ENCODE measurements around the gene OR1N2. TPM values are rescaled to one million over a fixed set of nuclear protein-coding genes. Genes with fewer than 3 reads are reported as not detected.
"Not testable (repeated sequence)": the region's sequence is repeated elsewhere in the genome, so short reads cannot be mapped to it uniquely, and the experiment has no call there.

The OR1N2 gene
- total and polyA plus RNA-seq, 4 experiments from 2014 or later, result not detected

GRCh38 chr9:122562134-122562760 lies 9.3 kb downstream of the OR1N2 start:
- POLR2A ChIA-PET (ENCODE audit: partially characterized antibody), result no interaction called here
- no peak overlapping the region for H3K4me3 ChIP-seq (ENCODE audit: low read length in 2 of 2)
- H3K27me3 ChIP-seq (ENCODE audit: insufficient read depth, low read length), result no peaks in the 10 kb centered on the region
- intact Hi-C loops (cut with micrococcal nuclease), result no loop called here
- CTCF ChIA-PET (ENCODE audit: partially characterized antibody), result no interaction called here
- H3K27me3 Mint-ChIP-seq, result peaks cover 19 to 27% of the 10 kb centered on the region in 2 donors
- no peaks in the 10 kb centered on the region for H3K4me1 ChIP-seq (ENCODE audit: insufficient read depth, low read length)
- H3K4me1 Mint-ChIP-seq, result no peaks in the 10 kb centered on the region
- H3K36me3 ChIP-seq (ENCODE audit: insufficient read depth, low read length), result no peaks in the 10 kb centered on the region
- H3K4me3 Mint-ChIP-seq, result no peak overlapping the region
- no peak overlapping the region for H3K27ac Mint-ChIP-seq
- no peaks in the 10 kb centered on the region for H3K9me3 ChIP-seq (ENCODE audit: control insufficient read depth in 1 of 2, low read length in 2 of 2)
- H3K27ac ChIP-seq (ENCODE audit: low read depth, low read length), result no peak overlapping the region
- H3K9me3 Mint-ChIP-seq, result peaks cover 0 to 27% (median 15%) of the 10 kb centered on the region in 8 donors
- no peaks in the 10 kb centered on the region for H3K36me3 Mint-ChIP-seq
- DNase-seq, result no peak

DNA sequence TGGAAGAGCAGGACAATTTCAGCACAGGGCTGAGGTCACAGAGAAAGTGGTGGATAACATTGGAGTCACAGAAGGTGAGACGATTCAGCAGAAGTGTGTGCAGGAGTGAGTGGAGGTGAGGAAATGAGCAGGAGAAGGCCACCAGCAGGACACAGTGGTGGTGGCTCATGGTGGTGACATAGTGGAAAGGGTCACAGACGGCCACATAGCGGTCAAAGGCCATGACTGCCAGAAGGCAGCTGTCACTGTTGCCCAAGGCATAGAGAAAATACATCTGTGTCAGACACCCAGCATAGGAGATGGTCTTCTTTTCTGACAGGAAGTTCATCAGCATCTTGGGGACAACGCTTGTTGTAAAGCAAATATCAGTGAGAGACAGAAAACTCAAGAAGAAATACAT lies 15.0 kb downstream of the OR1N2 start:
- Mint-ChIP-seq H3K4me1 (no peaks in the 10 kb centered on the region), H3K4me3 (no peak overlapping the region), H3K9me3 (peaks cover 0 to 11% (median 5%) of the 10 kb centered on the region in 8 donors), H3K27ac (no peak overlapping the region), H3K36me3 (no peaks in the 10 kb centered on the region), H3K27me3 (peaks cover 10% of the 10 kb centered on the region in 2 donors)
- no peak for DNase-seq
- Histone ChIP-seq H3K4me1 (ENCODE audit: insufficient read depth, low read length) (no peaks in the 10 kb centered on the region), H3K36me3 (ENCODE audit: insufficient read depth, low read length) (no peaks in the 10 kb centered on the region), H3K4me3 (ENCODE audit: low read length in 2 of 2) (no peak overlapping the region), H3K9me3 (ENCODE audit: control insufficient read depth in 1 of 2, low read length in 2 of 2) (no peaks in the 10 kb centered on the region), H3K27ac (ENCODE audit: low read depth, low read length) (no peak overlapping the region), H3K27me3 (ENCODE audit: insufficient read depth, low read length) (no peaks in the 10 kb centered on the region)
- POLR2A ChIA-PET (ENCODE audit: partially characterized antibody), result no interaction called here
- CTCF ChIA-PET (ENCODE audit: partially characterized antibody), result no interaction called here
- intact Hi-C loops (cut with micrococcal nuclease), result no loop called here

- Mint-ChIP-seq H3K9me3 (peaks cover 0 to 7% (median 2%) of the 10 kb centered on the region in 8 donors), H3K36me3 (peaks cover 0 to 4% of the 10 kb centered on the region in 2 donors), H3K4me3 (no peak overlapping the region), H3K27me3 (peaks cover 0 to 2% of the 10 kb centered on the region in 2 donors), H3K27ac (no peak overlapping the region), H3K4me1 (no peaks in the 10 kb centered on the region)
- ChIA-PET CTCF (ENCODE audit: partially characterized antibody) (no interaction called here), POLR2A (ENCODE audit: partially characterized antibody) (no interaction called here)
- Histone ChIP-seq H3K4me3 (ENCODE audit: low read length in 2 of 2) (no peak overlapping the region), H3K27ac (ENCODE audit: low read depth, low read length) (no peak overlapping the region), H3K36me3 (ENCODE audit: insufficient read depth, low read length) (no peaks in the 10 kb centered on the region), H3K27me3 (ENCODE audit: insufficient read depth, low read length) (no peaks in the 10 kb centered on the region), H3K4me1 (ENCODE audit: insufficient read depth, low read length) (no peaks in the 10 kb centered on the region), H3K9me3 (ENCODE audit: control insufficient read depth in 1 of 2, low read length in 2 of 2) (no peaks in the 10 kb centered on the region)
- DNase-seq, result no peak
- intact Hi-C loops (cut with micrococcal nuclease), result no loop called here
Measured at GRCh38 chr9:122572456-122572855, 19.5 kb downstream of the OR1N2 start.

- Histone ChIP-seq H3K4me3 (ENCODE audit: low read length in 2 of 2) (no peak overlapping the region), H3K4me1 (ENCODE audit: insufficient read depth, low read length) (no peaks in the 10 kb centered on the region), H3K27me3 (ENCODE audit: insufficient read depth, low read length) (no peaks in the 10 kb centered on the region), H3K36me3 (ENCODE audit: insufficient read depth, low read length) (no peaks in the 10 kb centered on the region), H3K27ac (ENCODE audit: low read depth, low read length) (no peak overlapping the region), H3K9me3 (ENCODE audit: control insufficient read depth in 1 of 2, low read length in 2 of 2) (no peaks in the 10 kb centered on the region)
- no peak for DNase-seq
- H3K36me3 Mint-ChIP-seq, result peaks cover 0 to 4% of the 10 kb centered on the region in 2 donors
- CTCF ChIA-PET (ENCODE audit: partially characterized antibody), result no interaction called here
- intact Hi-C loops (cut with micrococcal nuclease), result no loop called here
- H3K27ac Mint-ChIP-seq, result no peak overlapping the region
- peaks cover 0 to 9% (median 2%) of the 10 kb centered on the region in 8 donors for H3K9me3 Mint-ChIP-seq
- no peak overlapping the region for H3K4me3 Mint-ChIP-seq
- H3K27me3 Mint-ChIP-seq, result peaks cover 2% of the 10 kb centered on the region in 2 donors
- no peaks in the 10 kb centered on the region for H3K4me1 Mint-ChIP-seq
- POLR2A ChIA-PET (ENCODE audit: partially characterized antibody), result no interaction called here
Measured at GRCh38 chr9:122579874-122580273, 27.0 kb downstream of the OR1N2 start.

DNA sequence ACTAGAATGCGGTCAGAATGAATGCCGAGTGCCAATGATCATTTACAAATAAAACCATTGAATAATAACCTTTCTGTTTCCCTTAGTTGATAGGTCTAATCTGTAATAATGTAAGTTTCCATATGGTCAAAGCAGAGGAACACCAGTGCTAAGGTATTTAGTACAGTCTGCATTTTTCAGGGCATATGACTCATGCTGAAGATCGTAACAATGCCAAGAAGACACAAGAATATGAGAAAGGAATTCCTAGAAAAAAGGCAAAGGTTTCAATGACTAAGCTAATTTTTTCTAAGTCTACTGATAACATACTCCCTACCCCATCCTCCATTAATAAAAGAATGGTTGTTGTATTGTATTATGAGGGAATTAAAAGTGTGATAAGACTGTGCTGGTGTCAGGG lies 27.4 kb downstream of the OR1N2 start:
- Histone ChIP-seq H3K4me1 (ENCODE audit: insufficient read depth, low read length) (no peaks in the 10 kb centered on the region), H3K27me3 (ENCODE audit: insufficient read depth, low read length) (no peaks in the 10 kb centered on the region), H3K4me3 (ENCODE audit: low read length in 2 of 2) (no peak overlapping the region), H3K27ac (ENCODE audit: low read depth, low read length) (no peak overlapping the region), H3K36me3 (ENCODE audit: insufficient read depth, low read length) (no peaks in the 10 kb centered on the region), H3K9me3 (ENCODE audit: control insufficient read depth in 1 of 2, low read length in 2 of 2) (no peaks in the 10 kb centered on the region)
- Mint-ChIP-seq H3K36me3 (peaks cover 0 to 4% of the 10 kb centered on the region in 2 donors), H3K4me3 (no peak overlapping the region), H3K27me3 (peaks cover 2 to 3% of the 10 kb centered on the region in 2 donors), H3K27ac (no peak overlapping the region), H3K9me3 (peaks cover 0 to 9% (median 2%) of the 10 kb centered on the region in 8 donors), H3K4me1 (no peaks in the 10 kb centered on the region)
- intact Hi-C loops (cut with micrococcal nuclease), result no loop called here
- ChIA-PET POLR2A (ENCODE audit: partially characterized antibody) (no interaction called here), CTCF (ENCODE audit: partially characterized antibody) (no interaction called here)
- DNase-seq, result no peak

DNA sequence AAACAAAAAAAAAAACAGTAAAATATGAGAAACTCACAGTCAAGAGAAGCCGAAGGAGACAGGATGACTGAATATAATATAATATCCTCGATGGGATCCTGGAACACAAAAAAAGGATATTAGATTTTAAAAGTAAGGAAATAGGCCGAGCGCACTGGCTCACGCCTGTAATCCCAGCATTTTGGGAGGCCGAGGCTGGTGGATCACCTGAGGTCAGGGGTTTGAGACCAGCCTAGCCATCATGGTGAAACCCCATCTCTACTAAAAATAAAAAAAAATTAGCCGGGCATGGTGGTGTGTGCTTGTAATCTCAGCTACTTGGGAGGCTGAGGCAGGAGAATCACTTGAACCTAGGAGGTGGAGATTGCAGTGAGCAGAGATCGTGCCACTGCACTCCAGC lies 30.4 kb downstream of the OR1N2 start, which contains the start of gene OR1L8:
Gene OR1L8, minus strand, starts transcription at position 101 of the 400 bp plus-strand sequence. CDS start 14,907 bp downstream, outside the sequence.
- H3K4me3 Mint-ChIP-seq; intact Hi-C loops (cut with micrococcal nuclease); H3K36me3 ChIP-seq (ENCODE audit: insufficient read depth, low read length); H3K4me1 Mint-ChIP-seq; H3K36me3 Mint-ChIP-seq; H3K27ac Mint-ChIP-seq; H3K4me3 ChIP-seq (ENCODE audit: low read length in 2 of 2); H3K27me3 ChIP-seq (ENCODE audit: insufficient read depth, low read length); CTCF ChIA-PET (ENCODE audit: partially characterized antibody); H3K9me3 Mint-ChIP-seq; DNase-seq; H3K27me3 Mint-ChIP-seq; POLR2A ChIA-PET (ENCODE audit: partially characterized antibody); H3K9me3 ChIP-seq (ENCODE audit: control insufficient read depth in 1 of 2, low read length in 2 of 2); H3K27ac ChIP-seq (ENCODE audit: low read depth, low read length); H3K4me1 ChIP-seq (ENCODE audit: insufficient read depth, low read length): not testable (repeated sequence)

Data from CD4-positive, alpha-beta memory T cell (primary cell).